Stimulated activated naive CD8-positive, alpha-beta T cell treated with anti-CD3 and anti-CD28 coated beads, Interleukin-15, Interleukin-2, amounts not matched to agents 100 U/mL and 50 U/mL, for 24 hours (primary cell): Measurements from ENCODE around the gene VEZF1.
A peak's percentile ranks its signal among the peaks of the same experiment; 100 is the strongest.

Experiments
- ATAC-seq: fragments of 150-1000 bp; cut with Tn5 transposase; one replicate; pipeline ENCODE4 v1.10.0; 2021
- DNase-seq: peaks from one replicate; pipeline ENCODE4 v3.0.0; 2021

The VEZF1 gene

DNA sequence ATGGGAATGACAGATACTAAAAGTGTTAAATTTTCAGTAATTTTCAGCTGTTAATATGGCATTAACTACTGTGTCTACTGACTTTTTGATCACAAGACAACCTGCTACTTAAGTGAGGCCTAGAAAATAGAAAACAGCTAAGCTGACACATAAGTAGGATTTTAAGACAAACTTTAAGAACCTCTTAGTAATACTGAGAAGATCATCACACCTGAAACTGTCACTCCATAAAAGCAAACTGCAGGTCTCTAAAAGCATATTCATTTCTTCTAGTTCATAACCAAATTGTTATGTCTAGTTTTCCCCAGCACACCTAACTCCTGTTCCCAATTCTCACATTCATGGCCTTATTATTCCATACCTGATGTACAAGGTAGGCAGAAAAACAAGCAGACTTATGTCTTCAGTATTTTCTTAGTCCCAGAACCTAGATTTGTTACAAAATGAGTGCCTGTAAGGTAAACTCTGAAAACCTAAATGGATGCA, 11.0 kb upstream of the VEZF1 start:
- no peak for DNase-seq
- no peak for ATAC-seq

DNA sequence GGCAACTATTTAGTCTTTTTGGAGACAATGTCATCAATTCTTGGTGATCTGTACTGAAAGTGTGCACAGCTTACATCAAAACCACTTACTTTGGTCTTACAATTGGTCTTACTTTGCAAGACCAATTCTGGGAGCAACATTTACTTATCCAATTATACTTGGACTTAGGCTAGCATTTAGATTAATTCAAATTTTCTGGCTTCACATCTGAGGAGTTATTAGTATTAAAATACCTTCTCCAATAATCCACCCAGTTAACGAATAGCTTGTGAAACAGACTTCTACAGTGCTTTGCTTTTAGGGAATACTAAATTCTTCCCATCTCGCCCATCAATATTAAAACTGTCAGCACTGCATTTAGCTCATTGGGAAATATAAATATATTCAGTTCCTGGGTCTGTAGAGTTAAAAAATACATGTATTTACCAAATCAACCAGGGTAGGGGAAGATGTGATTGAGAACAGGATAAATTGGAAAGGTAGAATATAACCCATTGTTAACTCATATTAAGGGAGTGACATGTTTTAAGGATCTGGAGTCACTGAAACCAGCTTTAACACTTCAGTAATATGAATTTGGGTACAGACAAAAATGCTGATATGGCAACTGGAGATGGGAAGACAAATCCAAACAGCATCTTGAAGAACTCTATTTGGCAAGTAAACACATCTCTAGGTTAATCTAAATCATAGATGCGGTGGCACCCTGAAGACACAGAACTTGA, 9.2 kb upstream of the VEZF1 start:
- ATAC-seq (no peak), DNase-seq (no peak)

- ATAC-seq (peak; percentile 85), DNase-seq (peak; percentile 50)
Measured at GRCh38 chr17:57995076-57995956, 7.3 kb upstream of the VEZF1 start.

DNA sequence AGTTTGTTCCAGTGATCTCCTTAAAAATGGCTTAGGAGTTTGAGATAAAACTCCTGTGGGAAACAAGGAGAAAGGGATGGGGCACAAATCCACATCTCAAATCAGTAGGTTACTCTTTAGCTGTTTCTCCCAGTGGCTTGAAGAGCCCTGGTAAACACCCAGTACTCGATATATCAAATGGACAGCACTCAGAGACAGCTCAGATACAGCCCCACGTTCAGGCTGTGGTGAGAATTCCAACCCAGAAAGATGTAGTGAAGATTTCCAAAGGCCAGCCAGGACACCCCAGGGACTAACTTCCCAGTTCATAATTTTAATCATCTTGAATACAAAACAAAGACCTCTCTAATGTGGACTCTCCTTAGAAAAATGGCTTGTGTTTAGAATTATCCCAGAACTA, 6.4 kb upstream of the VEZF1 start:
- ATAC-seq (no peak), DNase-seq (no peak)

- DNase-seq, result no peak
- no peak for ATAC-seq
Measured at GRCh38 chr17:57993471-57994365, 5.7 kb upstream of the VEZF1 start.

- ATAC-seq (no peak), DNase-seq (no peak)
Measured at GRCh38 chr17:57991537-57991936, 3.5 kb upstream of the VEZF1 start.

GRCh38 chr17:57990037-57990436, 2.0 kb upstream of the VEZF1 start:
- no peak for DNase-seq
- no peak for ATAC-seq

- ATAC-seq (peak; percentile 63), DNase-seq (no peak)
Measured at GRCh38 chr17:57988301-57989250, 522 bp upstream of the VEZF1 start.

DNA sequence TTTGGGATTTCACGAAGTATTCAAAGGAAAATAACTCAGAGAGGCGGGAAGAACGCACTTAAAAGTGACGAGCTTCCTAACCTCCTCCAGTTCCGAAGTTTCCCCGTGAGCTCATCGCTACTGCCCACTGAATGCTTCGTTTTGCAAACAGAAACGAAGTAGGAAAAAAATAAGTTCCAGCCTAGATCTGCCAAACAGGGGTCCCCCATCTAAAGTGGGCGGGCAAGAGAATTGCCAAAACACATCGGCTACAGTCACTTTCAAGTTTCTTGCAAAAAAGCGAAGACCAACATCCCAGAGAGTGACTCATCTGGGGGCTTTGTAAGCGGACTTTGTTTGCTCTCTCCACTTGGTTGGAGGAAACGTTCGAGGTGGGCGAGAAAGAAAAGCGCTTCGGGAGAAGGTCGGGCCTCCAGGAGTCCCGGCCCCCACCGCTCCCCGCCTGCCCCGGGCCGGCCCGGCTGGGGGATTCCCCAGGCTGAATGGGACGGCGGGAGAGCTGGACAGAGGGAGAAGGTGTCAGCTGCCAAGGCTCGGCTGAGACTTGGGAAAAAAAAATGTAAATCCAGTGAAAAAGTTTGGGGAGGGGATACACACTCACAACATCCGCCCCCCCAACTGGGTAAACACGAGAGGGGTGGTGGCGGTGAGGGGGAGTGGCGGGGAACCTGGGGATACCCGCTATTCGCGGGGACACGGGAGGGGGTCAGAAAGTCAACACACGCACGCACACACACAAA, 1.0 kb downstream of the VEZF1 start:
- ATAC-seq (peak; percentile 69), DNase-seq (peak; percentile 63)

- ATAC-seq (no peak), DNase-seq (no peak)
Measured at GRCh38 chr17:57985675-57985974, 2.4 kb downstream of the VEZF1 start.

DNA sequence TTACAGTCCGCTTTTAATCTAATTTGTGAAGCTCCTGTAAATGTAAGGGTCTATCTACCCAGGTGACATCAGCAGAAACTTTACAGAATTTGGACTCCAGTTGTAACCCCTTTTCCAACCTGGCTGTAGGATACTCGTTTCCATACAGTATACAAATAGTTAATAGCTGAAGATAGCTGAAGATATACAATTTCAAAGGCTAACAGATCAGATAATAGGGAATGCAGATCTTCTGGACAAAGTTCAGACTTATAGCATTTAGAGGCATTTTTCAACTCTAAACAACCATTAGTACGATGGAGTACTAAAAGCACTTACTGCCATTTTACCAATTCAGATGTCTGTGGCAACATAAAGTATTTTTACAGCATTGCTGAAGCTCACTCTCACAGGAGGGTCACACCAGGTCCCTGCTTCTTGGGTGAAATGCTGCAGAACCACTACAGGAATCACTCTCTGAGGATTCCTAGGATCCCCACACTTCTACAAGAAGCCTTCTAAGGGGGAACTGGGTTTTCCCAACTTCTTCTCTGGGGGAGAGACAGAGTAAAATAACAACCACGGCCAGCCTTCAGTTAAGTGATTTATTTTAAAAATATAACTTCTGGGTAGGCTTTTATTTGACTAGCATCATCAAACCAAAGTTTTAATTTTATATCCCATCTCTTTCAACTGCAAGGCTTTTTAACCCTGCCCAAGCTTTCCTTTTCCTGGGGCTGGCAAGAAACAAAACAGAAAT, 2.9 kb downstream of the VEZF1 start:
- ATAC-seq, result no peak
- no peak for DNase-seq

- DNase-seq (no peak), ATAC-seq (no peak)
Measured at GRCh38 chr17:57984261-57984890, 3.7 kb downstream of the VEZF1 start.

GRCh38 chr17:57983446-57983845, 4.6 kb downstream of the VEZF1 start:
- ATAC-seq, result no peak
- DNase-seq, result no peak

DNA sequence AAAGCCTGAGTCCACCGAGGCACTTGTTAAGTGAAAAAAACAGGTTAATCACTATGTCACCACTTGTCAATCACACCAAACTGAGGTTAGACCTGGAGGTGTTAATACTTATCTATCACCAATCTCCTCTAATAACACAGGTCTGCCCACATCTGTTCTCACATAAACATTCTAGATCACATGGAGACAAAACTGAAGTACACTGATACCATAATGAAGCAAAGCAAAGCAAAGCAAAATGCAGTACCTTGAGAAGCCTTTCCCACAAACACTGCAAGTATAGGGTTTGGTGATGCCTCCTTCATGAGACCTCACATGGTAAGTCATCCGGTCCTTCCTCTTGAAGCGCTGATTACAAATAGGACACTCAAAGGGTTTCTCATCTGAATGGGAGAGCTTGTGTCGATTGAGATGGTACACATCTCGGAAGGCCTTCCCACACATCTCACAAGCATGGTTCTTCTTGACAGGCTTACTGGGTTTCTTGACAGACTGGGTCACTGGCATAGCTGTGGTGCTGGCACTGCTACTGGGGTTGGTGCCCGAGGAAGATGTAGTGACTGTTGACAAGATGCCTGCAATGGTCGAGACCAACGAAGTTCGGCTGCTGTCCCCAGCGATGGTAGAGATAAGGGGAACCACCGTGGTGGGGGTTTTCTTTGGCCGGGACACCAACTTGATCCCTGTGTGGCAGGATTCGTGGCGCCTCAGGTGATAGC, 5.4 kb downstream of the VEZF1 start:
- DNase-seq, result no peak
- no peak for ATAC-seq

- no peak for DNase-seq
- ATAC-seq, result no peak
Measured at GRCh38 chr17:57980522-57980921, 7.5 kb downstream of the VEZF1 start.

DNA sequence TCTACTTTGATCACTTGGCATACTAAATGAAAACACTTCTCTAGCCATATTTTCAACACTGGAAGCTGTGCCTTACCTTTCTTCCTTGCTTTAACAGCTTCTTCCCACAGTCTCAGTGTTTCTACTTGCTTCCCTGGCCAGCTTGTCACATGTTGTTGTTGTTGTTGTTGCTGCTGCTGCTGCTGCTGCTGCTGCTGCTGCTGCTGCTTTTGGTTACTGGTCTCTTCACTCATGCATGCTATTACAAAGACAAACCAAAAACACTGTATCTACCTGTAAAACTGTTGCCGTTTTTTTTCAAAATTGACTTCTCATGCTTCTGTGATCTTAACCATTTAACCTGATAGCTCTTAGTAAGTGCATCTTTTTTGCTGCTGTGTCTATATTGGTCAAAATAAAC, 9.0 kb downstream of the VEZF1 start:
- DNase-seq, result no peak
- ATAC-seq, result no peak

DNA sequence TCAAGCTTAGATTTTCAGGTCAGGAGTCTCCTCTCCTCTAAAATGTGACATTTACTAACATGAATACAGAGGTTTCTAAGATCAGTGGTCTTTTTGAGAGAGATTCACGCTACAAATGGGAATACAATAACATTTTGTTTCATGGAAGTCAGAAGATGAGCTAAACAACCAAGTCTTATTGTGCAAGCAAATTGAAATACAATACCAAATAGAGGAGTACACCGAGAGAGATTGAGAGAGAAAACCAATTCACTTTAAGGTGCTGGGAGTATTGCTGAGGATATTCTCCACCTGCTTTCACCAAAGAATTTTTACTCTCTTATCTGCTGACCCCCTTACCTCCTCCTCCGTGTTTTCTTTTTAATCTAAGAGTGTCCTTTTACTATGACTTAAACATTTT, 11.5 kb downstream of the VEZF1 start:
- DNase-seq (no peak), ATAC-seq (no peak)

GRCh38 chr17:57975044-57975443, 13.0 kb downstream of the VEZF1 start:
- DNase-seq, result no peak
- no peak for ATAC-seq
